Measurements from ENCODE around the gene CCDC154. TPM values are rescaled to one million over a fixed set of nuclear protein-coding genes. Genes with fewer than 3 reads are reported as not detected.

Gene CCDC154
- total RNA-seq, 2 donors from 2014 or later: 1.9 to 2.2 TPM

GRCh38 chr16:1454561-1454960 lies 10.2 kb upstream of the CCDC154 start:
- Histone ChIP-seq H3K27me3 (ENCODE audit: control insufficient read depth, insufficient read depth, low read length, poor library complexity, severe bottlenecking) (no peaks in the 10 kb centered on the region), H3K4me3 (ENCODE audit: low read length) (no peak overlapping the region), H3K36me3 (ENCODE audit: control insufficient read depth, insufficient read depth, low read length) (peaks cover 13% of the 10 kb centered on the region), H3K9me3 (ENCODE audit: control insufficient read depth, low read length) (no peaks in the 10 kb centered on the region), H3K4me1 (ENCODE audit: control insufficient read depth, insufficient read depth, low read length) (no peaks in the 10 kb centered on the region), H3K27ac (ENCODE audit: low read depth, low read length) (no peak overlapping the region), H3K9ac (ENCODE audit: extremely low read depth, low read length, poor library complexity, severe bottlenecking) (no peak overlapping the region)
- DNase-seq: no peak
- Mint-ChIP-seq H3K27me3 (ENCODE audit: insufficient read depth) (no peaks in the 10 kb centered on the region), H3K36me3 (ENCODE audit: low read depth) (peaks cover 28% of the 10 kb centered on the region), H3K27ac (no peak overlapping the region), H3K4me3 (no peak overlapping the region), H3K4me1 (no peaks in the 10 kb centered on the region), H3K9me3 (no peaks in the 10 kb centered on the region)
- no peak for TF ChIP-seq CTCF (conservative IDR thresholded peaks at IDR 0.05)
- WGBS, 2 experiments (ENCODE audit: insufficient coverage in 1 of 2, insufficient read length in 1 of 2): 92 to 94% methylated on average over 8 to 17 of the region's 17 CpGs

GRCh38 chr16:1453316-1453715 lies 9.0 kb upstream of the CCDC154 start:
- Histone ChIP-seq H3K9ac (ENCODE audit: extremely low read depth, low read length, poor library complexity, severe bottlenecking) (no peak overlapping the region), H3K27ac (ENCODE audit: low read depth, low read length) (no peak overlapping the region), H3K27me3 (ENCODE audit: control insufficient read depth, insufficient read depth, low read length, poor library complexity, severe bottlenecking) (no peaks in the 10 kb centered on the region), H3K4me1 (ENCODE audit: control insufficient read depth, insufficient read depth, low read length) (no peaks in the 10 kb centered on the region), H3K9me3 (ENCODE audit: control insufficient read depth, low read length) (no peaks in the 10 kb centered on the region), H3K36me3 (ENCODE audit: control insufficient read depth, insufficient read depth, low read length) (peaks cover 13% of the 10 kb centered on the region), H3K4me3 (ENCODE audit: low read length) (no peak overlapping the region)
- Mint-ChIP-seq H3K9me3 (no peaks in the 10 kb centered on the region), H3K4me3 (no peak overlapping the region), H3K27me3 (ENCODE audit: insufficient read depth) (no peaks in the 10 kb centered on the region), H3K36me3 (ENCODE audit: low read depth) (peaks cover 25% of the 10 kb centered on the region), H3K27ac (no peak overlapping the region), H3K4me1 (no peaks in the 10 kb centered on the region)
- TF ChIP-seq CTCF (conservative IDR thresholded peaks at IDR 0.05): no peak
- DNase-seq: no peak
- 96 to 100% methylated on average over 14 to 19 of the region's 19 CpGs for WGBS, 2 experiments (ENCODE audit: insufficient coverage in 1 of 2, insufficient read length in 1 of 2)

- H3K9ac ChIP-seq (ENCODE audit: extremely low read depth, low read length, poor library complexity, severe bottlenecking): no peak overlapping the region
- Mint-ChIP-seq H3K27me3 (ENCODE audit: insufficient read depth) (no peaks in the 10 kb centered on the region), H3K9me3 (no peaks in the 10 kb centered on the region), H3K36me3 (ENCODE audit: low read depth) (peaks cover 31% of the 10 kb centered on the region), H3K27ac (no peak overlapping the region), H3K4me3 (no peak overlapping the region), H3K4me1 (no peaks in the 10 kb centered on the region)
- TF ChIP-seq CTCF (conservative IDR thresholded peaks at IDR 0.05): no peak
- H3K4me3 ChIP-seq (ENCODE audit: low read length): no peak overlapping the region
- 93 to 97% methylated on average over 12 to 20 of the region's 20 CpGs for WGBS, 2 experiments (ENCODE audit: insufficient coverage in 1 of 2, insufficient read length in 1 of 2)
- H3K36me3 ChIP-seq (ENCODE audit: control insufficient read depth, insufficient read depth, low read length): peaks cover 13% of the 10 kb centered on the region
- no peak for DNase-seq
- H3K9me3 ChIP-seq (ENCODE audit: control insufficient read depth, low read length): no peaks in the 10 kb centered on the region
- H3K27me3 ChIP-seq (ENCODE audit: control insufficient read depth, insufficient read depth, low read length, poor library complexity, severe bottlenecking): no peaks in the 10 kb centered on the region
- no peaks in the 10 kb centered on the region for H3K4me1 ChIP-seq (ENCODE audit: control insufficient read depth, insufficient read depth, low read length)
- no peak overlapping the region for H3K27ac ChIP-seq (ENCODE audit: low read depth, low read length)
Observed at GRCh38 chr16:1452530-1452929, 8.2 kb upstream of the CCDC154 start.

Measured in endodermal cell (in vitro differentiated cells).